GM18520 (cell line): ENCODE measurements around the gene RAB5IF.
"Not testable (repeated sequence)": the region's sequence is repeated elsewhere in the genome, so short reads cannot be mapped to it uniquely, and the experiment has no call there.

ENCODE experiments used
- ATAC-seq: cut with Tn5 transposase; IDR thresholded peaks from one replicate; pipeline ENCODE4 v1.9.1; 2021; ENCODE audit not compliant: unreplicated experiment

RAB5IF gene

DNA sequence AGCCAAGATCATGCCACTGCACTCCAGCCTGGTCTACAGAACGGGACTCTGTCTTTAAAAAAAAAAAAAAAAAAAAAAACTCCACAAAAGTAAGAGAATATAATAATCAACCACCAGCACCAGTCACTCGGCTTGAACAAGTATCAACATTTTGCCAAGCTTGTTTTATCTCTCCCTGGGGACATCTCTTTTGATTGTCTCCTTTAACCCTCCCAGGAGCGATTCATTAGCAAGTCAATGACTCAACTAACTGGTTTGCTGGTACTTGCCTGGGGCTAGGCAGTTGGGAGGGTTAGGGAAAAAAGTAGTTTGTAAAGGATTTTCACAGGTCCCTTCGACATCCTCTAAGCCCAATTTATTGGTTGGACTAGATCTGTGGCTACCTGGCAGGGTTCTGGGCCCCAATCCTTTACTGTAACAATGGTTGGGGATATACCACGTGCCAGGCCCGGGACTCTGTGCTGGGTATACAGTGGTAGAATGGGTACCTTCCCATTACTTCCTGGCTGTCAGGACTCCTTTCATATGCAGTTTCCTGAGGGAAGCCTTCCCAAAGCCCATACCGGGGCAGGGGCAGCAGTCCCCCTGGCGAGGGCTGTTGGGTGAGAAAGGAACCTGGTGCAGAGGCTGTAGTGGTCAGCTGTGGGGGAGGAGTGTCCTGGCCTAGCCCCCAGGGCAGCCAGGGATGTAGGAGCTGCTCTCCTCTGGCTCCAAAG lies 20.0 kb upstream of the RAB5IF start:
- no peak for ATAC-seq

- no peak for ATAC-seq
Measured at GRCh38 chr20:36587388-36588070, 18.1 kb upstream of the RAB5IF start.

DNA sequence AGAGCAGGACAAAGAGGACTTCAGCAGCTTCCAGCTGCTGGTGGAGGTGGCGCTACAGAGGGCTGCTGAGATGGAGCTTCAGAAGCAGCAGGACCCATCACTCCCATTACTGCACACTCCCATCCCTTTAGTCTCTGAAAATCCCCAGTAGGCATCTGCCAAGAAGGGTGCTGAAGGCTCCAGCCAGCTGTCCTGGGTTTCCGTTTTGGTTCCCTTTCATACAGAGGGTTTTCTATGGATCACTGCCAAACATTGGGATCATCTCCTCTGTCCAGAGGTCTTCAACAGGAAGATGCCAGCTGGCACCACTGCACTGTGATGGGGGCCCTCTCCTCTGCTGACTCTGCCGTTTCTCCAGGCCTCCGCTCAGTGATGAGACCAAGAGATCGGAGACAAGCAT lies 14.3 kb upstream of the RAB5IF start:
- ATAC-seq = no peak

- no peak for ATAC-seq
Measured at GRCh38 chr20:36591854-36592641, 13.5 kb upstream of the RAB5IF start.

DNA sequence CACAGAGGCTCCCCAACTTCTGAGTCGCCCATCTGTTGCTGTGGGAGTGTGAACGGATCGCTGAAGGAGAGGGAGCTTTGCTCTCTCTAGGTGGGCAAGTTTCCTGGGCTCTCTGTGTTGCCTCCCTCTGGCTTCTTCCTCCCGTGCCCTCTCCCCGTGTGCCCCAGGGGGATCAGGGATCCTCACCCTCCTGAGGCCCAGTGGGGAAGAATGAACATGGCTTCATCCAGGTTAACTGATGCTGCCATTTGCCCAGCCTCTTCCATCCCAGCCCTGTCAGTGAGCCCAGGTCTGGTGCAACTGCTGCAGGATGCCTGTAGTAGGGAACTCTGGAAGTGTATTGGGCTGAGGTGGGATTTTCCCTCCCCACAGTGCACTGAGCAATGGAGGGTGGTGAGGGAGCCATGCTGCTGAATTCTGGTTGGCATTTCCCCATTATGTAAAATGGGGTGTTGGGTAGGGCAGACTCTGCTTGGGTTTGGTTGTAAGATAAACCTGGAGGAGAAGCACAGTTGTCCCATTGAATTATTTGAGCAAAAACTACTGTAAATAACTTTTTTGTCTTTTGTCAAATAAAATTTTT lies 12.1 kb upstream of the RAB5IF start:
- ATAC-seq = no peak

DNA sequence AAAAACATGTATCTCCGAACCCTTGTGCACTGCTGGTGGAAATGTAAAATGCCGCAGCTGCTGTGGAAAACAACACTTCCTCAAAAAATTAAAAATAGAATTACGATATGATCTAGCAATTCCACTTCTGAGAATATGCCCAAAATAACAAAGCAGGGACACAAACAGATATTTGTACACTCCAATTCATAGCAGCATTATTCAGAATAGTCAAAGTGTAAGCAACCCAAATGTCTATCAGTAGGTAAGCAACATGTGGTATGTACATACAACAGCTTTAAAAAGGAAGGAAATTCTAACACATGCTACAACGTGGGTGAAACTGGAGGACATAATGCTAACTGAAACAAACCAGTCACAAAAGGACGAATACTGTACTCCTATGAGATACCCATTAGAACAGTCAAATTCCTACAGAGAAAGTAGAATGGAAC lies 5.7 kb upstream of the RAB5IF start:
- no peak for ATAC-seq

GRCh38 chr20:36601540-36601939 lies 4.0 kb upstream of the RAB5IF start:
- no peak for ATAC-seq

GRCh38 chr20:36604952-36605398 lies 604 bp upstream of the RAB5IF start:
- ATAC-seq = peak; percentile 11

DNA sequence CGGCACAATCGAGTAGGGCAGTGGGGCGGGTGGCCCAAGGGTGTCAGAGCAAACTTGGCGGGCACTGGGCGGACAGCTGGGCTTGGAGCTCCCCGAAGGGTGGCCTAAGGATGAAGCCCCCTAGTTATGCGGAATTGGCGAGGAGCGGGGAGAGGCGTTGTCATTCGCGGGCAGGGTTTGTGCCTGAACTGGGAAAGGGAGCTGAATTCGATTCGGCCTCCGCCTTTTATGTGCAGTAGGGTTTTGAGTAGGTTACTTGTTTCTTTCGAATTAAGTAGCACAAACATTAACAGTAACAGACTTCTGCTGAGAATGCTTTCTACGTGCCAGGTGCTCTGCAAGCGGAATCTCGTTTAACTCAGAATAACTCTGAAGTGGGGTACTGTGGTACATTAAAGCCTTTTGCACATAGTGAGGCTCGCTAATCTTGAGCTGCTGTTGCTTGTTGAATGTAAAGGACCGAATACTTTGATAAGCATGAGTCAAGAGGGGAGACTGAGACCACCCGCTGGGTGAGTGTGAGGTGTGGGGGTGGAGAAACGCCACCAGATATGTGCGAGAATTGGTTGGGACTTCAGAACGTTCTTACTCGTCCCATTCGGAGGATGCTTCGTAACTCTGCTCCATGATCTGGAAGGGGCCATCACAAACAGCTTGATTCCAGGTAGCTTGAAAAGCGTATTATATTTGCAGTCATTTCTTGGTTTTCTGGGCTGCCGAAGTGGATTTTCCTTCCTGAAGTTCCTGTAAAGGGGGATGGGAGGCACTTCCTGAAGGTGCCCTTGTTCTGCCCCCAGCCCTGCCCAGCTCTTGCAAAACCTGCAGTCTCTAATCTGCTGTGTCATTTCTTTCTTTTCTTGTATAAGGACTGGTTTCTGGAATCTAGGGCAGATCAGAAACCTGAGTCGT lies 833 bp downstream of the RAB5IF start:
- ATAC-seq = no peak

DNA sequence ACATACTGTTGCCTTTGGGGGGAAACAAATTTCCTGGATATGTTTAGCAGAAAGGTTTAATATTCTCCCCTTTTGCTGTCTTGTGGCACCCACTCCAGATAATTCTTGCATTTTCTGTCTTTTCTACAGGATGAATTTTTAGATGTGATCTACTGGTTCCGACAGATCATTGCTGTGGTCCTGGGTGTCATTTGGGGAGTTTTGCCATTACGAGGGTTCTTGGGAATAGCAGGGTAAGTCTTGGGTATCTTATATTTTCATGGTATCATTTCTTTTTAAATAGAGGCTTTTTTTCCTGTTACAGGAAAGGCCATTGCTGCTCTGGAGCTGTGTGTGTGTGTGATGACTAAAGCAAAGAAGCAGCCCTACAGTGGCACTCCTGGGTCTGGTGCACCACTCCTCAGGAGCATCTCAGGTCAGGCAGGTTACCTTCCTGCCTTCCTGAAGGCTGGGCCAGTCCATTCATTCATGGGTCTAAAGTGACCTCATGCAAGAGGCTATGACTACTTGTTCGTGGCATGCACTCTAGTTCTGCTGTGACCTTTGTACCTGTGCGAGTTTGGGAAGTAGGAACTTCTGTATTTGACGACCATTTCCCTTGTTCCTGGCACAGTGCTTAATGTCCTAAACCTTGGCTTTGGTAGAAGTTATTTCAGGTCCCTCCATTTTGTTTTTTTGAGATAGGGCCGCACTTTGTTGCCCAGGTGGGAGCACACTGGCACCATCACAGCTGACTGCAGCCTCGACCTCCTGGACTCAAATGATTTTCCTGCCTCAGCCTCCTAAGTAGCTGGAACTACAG lies 2.2 kb downstream of the RAB5IF start:
- no peak for ATAC-seq

GRCh38 chr20:36608388-36608728 lies 2.8 kb downstream of the RAB5IF start:
- ATAC-seq = not testable (repeated sequence)

- no peak for ATAC-seq
Measured at GRCh38 chr20:36611625-36612024, 6.0 kb downstream of the RAB5IF start.

- no peak for ATAC-seq
Measured at GRCh38 chr20:36613974-36614373, 8.4 kb downstream of the RAB5IF start.

DNA sequence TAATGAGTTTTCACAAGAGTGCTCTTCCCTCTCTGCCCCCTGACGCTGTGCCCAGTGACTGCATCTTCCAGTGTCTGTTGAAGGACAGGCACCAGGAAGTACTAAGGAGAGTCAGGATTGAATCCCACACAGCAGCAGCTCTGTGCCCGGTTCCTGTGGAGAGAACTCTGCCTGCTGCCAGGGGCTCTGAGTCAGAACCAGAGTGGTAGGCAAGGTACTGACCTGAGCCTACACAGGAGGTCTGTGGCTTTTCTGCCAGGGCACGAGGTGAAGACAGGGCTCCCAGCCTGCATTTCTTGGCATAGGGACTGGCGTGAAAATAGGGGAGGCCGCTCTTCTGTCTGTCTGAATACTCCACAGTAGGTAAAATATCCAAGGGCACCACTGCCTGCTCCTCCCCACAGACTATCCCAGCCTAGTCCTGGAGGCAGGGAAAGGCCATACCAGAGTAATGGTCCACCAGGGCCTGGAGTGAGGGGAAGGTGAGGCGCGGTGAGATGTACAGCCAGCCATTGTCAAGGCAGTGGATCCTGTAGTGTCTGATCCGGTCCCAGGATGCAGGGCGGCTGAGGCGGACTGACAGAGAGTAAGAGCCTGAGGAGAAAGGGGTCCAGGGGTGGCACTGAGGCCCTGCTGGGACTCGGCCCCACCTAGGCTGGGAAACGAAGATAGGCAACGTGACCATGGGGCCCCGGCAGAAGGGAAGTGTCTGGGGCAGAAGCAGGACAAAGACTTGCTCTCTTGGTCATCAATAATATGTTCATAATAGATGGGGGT lies 9.4 kb downstream of the RAB5IF start:
- ATAC-seq = no peak

- ATAC-seq = no peak
Measured at GRCh38 chr20:36620917-36621316, 15.3 kb downstream of the RAB5IF start.

DNA sequence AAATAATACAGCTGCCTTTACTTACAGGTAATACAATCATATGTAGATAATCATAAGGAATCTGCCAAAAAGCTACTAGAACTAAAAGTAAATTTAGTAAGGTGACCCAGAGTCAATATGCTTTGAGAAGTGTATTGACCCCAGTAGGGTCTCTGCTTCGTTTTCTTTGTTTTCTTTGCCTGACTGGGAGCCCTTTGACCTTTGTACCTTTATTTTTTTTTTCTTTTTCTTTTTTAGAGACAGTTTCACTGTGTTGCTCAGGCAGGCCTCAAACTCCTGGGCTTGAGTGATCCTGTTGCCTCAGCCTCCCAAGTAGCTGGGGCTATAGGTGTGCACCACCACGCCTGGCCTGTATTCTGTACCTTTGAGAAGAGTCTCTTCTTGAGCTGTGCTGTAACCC lies 17.9 kb downstream of the RAB5IF start:
- no peak for ATAC-seq

DNA sequence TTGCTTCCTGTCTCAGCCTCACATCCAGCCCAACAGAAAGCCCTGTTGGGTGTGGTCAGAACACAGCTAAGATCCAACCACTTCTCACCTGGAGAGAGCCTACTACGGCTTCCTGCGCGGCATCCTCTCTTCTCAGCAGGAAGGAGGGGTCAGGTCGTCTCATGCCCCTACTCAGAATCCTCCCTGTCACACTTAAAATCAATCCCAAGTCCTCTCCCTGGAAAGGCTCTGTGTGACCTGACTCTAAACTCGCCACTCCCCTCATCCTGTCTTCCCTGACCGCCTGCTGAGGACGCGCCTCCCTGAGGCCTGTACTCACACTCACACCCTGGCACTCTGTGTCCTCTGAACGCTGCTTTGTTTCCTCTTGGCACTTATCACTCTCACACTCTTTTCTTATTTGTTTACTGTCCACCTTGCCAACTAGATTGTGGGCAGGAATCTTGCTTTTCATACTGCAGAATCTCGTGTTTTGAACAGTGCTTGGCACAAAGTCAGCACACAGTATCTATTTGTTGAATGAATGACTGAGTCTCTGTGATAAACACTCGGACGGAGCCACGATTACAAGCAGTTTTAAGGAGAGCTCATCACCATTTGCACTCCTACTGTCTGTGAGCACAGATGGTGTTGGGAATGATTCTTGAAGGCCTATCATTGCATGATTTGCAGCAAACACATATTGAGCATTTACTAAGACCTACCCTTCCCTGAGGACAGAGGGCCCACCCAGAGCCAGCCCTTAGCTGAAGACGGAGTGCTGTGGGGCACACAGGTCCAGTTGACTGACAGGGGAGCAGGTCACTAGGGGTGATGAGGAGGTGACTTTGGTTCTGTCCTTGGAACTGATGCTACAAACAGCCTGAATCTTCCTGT lies 18.7 kb downstream of the RAB5IF start:
- no peak for ATAC-seq

DNA sequence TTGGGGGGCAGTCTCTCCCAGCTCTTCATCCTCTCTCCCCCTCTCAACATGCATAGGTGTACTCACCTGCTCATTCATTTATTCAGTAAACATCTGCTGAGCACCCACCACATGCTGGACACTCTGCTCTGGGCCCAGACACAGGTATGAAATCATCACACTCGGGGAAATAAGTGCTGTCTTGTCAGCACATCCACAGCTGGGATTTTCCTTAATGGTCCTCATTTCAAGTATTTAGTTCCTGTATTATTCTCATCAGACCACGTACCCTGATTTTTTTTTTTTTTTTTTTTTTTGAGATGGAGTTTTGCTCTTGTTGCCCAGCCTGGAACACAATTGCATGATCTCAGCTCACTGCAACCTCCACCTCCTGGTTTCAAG lies 19.4 kb downstream of the RAB5IF start:
- ATAC-seq = no peak
